Measurements from ENCODE around the gene GLCE.

GLCE gene

DNA sequence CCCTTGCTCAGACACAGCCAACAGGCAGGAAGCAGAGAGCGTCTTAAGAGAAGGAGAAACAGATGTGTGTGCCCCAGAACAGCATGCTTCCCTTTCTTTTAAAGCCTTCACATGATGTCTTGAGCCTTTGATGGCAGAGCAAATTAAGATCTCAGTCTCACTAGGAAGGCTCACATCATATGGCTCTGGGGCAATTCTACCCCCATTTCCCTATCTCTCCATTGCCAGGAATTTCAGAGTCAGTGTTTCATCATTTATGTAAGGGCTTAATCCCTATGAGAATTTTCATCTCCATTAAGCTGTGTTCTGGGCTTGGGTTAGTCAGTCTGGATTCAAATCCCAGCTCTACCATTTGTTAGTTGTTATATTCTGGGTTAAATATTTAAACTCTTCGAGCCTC, 41.4 kb upstream of the GLCE start:
- Histone ChIP-seq H3K27ac (no peak overlapping the region), H3K4me3 (no peak overlapping the region)
- no peak for DNase-seq (ENCODE audit: low spot score)
- TF ChIP-seq, protein P1, sequence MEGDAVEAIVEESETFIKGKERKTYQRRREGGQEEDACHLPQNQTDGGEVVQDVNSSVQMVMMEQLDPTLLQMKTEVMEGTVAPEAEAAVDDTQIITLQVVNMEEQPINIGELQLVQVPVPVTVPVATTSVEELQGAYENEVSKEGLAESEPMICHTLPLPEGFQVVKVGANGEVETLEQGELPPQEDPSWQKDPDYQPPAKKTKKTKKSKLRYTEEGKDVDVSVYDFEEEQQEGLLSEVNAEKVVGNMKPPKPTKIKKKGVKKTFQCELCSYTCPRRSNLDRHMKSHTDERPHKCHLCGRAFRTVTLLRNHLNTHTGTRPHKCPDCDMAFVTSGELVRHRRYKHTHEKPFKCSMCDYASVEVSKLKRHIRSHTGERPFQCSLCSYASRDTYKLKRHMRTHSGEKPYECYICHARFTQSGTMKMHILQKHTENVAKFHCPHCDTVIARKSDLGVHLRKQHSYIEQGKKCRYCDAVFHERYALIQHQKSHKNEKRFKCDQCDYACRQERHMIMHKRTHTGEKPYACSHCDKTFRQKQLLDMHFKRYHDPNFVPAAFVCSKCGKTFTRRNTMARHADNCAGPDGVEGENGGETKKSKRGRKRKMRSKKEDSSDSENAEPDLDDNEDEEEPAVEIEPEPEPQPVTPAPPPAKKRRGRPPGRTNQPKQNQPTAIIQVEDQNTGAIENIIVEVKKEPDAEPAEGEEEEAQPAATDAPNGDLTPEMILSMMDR (IDR thresholded peaks at IDR 0.05) = no peak

DNA sequence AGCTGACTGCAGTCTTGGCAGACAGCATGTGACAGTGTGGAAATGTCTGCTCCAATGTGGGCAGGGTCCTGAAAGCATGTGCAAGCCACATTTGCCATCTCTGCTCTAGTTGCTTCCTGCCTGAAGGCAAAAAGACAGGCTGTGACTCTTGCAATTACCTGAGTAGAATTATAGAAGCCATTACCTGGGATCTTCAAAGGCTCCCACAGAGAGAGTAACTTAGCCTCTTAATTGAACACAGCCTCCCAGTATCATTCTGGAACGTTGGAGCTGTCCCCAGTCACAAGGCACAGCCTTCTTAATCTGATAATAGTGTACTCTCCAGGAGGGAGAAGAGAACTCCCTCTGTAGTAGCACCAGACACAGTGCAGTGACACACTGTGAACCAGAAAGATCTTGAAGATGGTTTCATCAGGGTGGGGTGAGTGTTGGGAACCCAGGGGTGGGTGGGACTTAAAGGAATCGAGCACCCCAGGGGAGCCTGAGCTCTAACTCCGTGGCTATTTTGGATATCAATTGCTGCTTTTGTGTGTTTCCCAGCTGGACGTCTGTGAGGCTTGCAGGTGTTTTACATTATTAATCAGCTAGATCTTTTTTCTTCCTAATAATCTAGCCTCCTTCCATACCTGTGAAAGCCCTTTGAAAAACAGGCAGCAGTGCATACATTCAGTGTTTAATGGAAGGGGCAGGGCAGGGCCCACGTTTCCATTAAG, 40.6 kb upstream of the GLCE start:
- Histone ChIP-seq H3K27ac (no peak overlapping the region), H3K4me3 (no peak overlapping the region)
- TF ChIP-seq, protein P1 (IDR thresholded peaks at IDR 0.05) = no peak
- no peak for DNase-seq (ENCODE audit: low spot score)

DNA sequence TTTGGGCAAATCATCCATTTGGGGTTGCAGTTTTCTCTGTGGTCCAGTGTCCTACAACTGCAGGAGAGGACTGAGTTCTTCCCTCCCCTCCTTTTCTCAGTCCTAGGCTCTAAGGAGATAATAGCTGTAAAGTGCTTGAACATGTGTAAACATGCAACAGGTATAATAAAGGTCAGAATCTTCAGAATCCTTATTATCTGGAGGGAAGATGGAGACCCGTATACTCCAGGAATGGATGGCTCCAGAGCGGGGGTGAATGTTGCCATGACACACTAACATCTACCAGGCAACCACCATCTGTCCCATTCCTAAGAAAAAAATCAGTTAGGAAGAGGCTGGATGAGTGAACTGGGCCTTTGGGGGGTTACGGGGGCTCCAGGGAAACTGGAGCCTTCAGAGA, 39.7 kb upstream of the GLCE start:
- DNase-seq (ENCODE audit: low spot score) = no peak
- no peak overlapping the region for H3K27ac ChIP-seq
- no peak overlapping the region for H3K4me3 ChIP-seq
- TF ChIP-seq, protein P1 (IDR thresholded peaks at IDR 0.05) = no peak

DNA sequence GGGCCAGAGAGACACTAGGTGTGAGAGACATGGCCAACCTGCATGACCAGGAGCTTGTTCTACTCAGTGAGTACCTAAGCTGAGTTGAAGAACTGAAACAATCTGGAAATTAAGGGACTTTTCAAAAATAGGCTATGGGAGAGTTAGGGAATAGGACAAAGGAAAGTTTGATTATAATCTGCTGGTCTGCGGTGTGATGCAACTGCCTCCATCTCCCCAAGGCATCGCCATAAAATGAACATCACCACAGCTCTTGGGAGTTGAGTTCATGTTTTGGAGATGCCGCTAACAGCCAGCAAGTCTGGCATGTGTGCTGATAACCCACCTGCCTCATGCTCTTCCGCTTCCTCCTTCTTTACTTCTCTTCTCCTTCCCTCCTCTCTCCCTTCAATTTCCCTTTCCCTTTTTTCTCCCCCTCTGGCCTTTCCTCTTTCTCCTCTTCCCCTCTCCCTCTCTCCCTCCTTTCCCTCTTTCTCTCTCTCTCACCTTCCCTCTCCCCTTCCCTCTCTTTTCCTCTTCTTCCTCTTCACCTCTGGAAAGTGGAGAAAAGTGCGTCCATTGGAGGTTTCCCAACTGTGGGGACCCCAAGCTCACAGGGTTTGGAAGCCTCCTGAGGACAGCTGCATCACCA, 39.1 kb upstream of the GLCE start:
- H3K27ac ChIP-seq = no peak overlapping the region
- TF ChIP-seq, protein P1 (IDR thresholded peaks at IDR 0.05) = no peak
- H3K4me3 ChIP-seq = no peak overlapping the region
- DNase-seq (ENCODE audit: low spot score) = no peak

DNA sequence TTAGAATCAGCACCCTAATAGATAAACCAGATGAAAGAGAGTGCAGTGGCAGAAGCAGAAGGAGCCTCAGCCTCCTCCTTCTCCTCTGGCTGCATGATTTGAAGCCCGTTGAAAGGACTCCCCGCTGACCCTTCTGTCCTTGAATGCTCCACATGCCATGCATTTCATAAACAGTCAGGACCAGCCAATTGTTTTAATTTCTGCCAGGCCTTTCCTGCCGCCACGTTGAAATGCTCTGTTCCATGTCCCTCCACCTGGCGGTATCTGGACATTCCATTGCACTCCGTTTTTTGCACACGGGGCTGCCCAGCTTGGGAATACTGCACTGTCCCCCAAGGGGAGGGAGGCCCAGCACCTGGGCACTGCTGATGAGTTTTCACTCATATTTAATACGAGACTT, 35.2 kb upstream of the GLCE start:
- no peak overlapping the region for H3K27ac ChIP-seq
- H3K4me3 ChIP-seq = no peak overlapping the region
- no peak for DNase-seq (ENCODE audit: low spot score)
- TF ChIP-seq, protein P1 (IDR thresholded peaks at IDR 0.05) = no peak

DNA sequence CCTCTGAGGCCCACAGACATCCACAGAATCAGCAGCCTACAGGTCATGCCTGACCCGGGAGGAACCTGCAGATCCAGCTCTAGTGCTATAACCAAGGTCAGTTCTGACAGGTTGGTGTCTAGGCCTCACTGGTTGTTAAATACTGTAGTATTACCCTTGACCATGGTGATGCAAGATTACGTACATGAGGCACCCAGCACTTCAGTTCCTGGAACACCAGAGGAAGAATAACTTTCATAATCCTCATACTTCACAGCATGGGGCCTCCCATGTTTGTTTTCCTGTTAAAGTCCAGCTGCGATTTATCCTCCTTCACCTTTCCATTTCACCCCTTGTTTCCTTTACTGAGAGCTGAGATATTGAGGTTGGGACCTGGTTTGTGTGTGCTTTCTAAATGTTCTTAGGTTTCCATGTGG, 34.4 kb upstream of the GLCE start:
- DNase-seq (ENCODE audit: low spot score) = no peak
- TF ChIP-seq, protein P1 (IDR thresholded peaks at IDR 0.05) = no peak
- no peak overlapping the region for H3K27ac ChIP-seq

DNA sequence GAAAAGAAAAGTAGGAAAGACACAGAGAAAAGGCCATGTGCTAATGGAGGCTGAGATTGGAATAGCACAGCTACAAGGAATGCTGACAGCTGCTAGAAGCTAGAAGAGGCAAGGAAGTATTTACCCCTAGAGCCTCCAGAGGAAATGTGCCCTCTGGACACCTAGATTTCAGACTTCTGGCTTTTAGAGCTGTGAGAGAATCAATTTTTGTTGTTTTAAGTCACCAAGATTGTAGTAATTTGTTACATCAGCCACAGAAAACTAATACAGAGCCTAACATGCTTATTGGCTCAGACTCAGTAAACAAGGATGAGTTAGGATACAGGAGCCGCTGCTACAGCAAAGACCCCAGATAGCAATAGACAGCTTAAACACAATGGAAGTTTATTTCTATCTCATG, 33.1 kb upstream of the GLCE start:
- no peak overlapping the region for H3K27ac ChIP-seq
- H3K4me3 ChIP-seq = no peak overlapping the region
- DNase-seq (ENCODE audit: low spot score) = no peak
- TF ChIP-seq, protein P1 (IDR thresholded peaks at IDR 0.05) = no peak

More for the DNA sequence above, 34.4 kb upstream of the GLCE start:
- H3K4me3 ChIP-seq = no peak overlapping the region

Measured in coronary artery (tissue), 2 donors.